Measurements from ENCODE around the gene ACLY.

GRCh38 chr17:41888332-41888965 lies 30.3 kb downstream of the ACLY start:
- TF ChIP-seq SPI1 (IDR thresholded peaks at IDR 0.05; ENCODE audit: borderline replicate concordance, low read depth) (no peak), CTCF (IDR thresholded peaks at IDR 0.05; ENCODE audit: insufficient read depth, low read length) (no peak), POLR2AphosphoS5 (IDR thresholded peaks at IDR 0.05; ENCODE audit: low read depth) (no peak)
